B cell (primary cell): Measurements from ENCODE around the gene GRHPR. TPM values are rescaled to one million over a fixed set of nuclear protein-coding genes. Genes with fewer than 3 reads are reported as not detected.

Source experiments
- ATAC-seq: fragments of 200-7000 bp; cut with Tn5 transposase; one replicate; pipeline ENCODE4 v1.10.0; 2021; ENCODE audit warnings: low read depth, mild to moderate bottlenecking, moderate number of reproducible peaks, moderate library complexity
- CTCF ChIA-PET: fragments of 350-600 bp; sonication (Branson Sonifier 250); formaldehyde crosslinking; loops from one replicate; lab custom pipeline; 2021; ENCODE audit warnings: antibody characterized with exemption, inconsistent platforms; lab: Charles Lee
- POLR2A ChIA-PET: fragments of 350-600 bp; sonication (Branson Sonifier 250); formaldehyde crosslinking; loops from one replicate; lab custom pipeline; 2021; ENCODE audit warnings: antibody characterized with exemption; lab: Charles Lee
- DNase-seq: peaks from one replicate; pipeline ENCODE4 v3.0.0; 2013
- H2AFZ ChIP-seq: 2 replicates; pipeline ENCODE4 v1.6.1; 2012; ENCODE audit warnings: mild to moderate bottlenecking, low read depth, low read length; ENCODE audit not compliant: insufficient read depth, poor library complexity, severe bottlenecking
- H3K27ac ChIP-seq, 2 donors: 1 replicate in 1 of 2; 2 replicates in 1 of 2; pipeline ENCODE4 v1.5.1; 2012 to 2013; ENCODE audit warnings: low read length in 2 of 2, mild to moderate bottlenecking in 2 of 2, moderate library complexity in 1 of 2
- H3K27me3 ChIP-seq, 4 experiments: fragments of 200-600 bp in 1 of 4; sonication (generic) in 1 of 4; replicated peaks in 1 of 4; 1 replicate in 2 of 4; 2 replicates in 2 of 4; pipeline versions ENCODE4 v1.6.1 to v1.7.0; 2013 to 2016; ENCODE audit warnings: low read length in 3 of 4, mild to moderate bottlenecking in 2 of 4, mixed read lengths in 1 of 4, moderate library complexity in 1 of 4; ENCODE audit not compliant: insufficient read depth in 4 of 4, control insufficient read depth in 3 of 4; ENCODE audit errors: control extremely low read depth in 1 of 4
- H3K36me3 ChIP-seq, 2 experiments: replicated peaks in 1 of 2; 1 replicate in 1 of 2; 2 replicates in 1 of 2; pipeline versions ENCODE4 v1.6.1 to v1.7.1; 2013; ENCODE audit warnings: low read length in 1 of 2; ENCODE audit not compliant: insufficient read depth in 2 of 2, control insufficient read depth in 1 of 2; ENCODE audit errors: control extremely low read depth in 1 of 2, extremely low read depth in 1 of 2
- H3K4me1 ChIP-seq, 2 donors: fragments of 200-600 bp in 1 of 2; sonication (generic) in 1 of 2; 1 replicate in 1 of 2; 2 replicates in 1 of 2; pipeline versions ENCODE4 v1.5.1 to v1.6.1; 2013 to 2017; ENCODE audit warnings: low read length in 2 of 2; ENCODE audit not compliant: control insufficient read depth in 2 of 2, insufficient read depth in 2 of 2
- H3K4me2 ChIP-seq: replicated peaks from 2 replicates; pipeline ENCODE3; 2012; ENCODE audit warnings: mild to moderate bottlenecking, low read depth, low read length; ENCODE audit not compliant: poor library complexity, severe bottlenecking
- H3K4me3 ChIP-seq, 5 experiments: fragments of 200-600 bp in 1 of 5; sonication (generic) in 1 of 5; 1 replicate in 3 of 5; 2 replicates in 2 of 5; pipeline versions ENCODE4 v1.5.1 to v1.7.0; 2011 to 2016; ENCODE audit warnings: low read length in 4 of 5, mild to moderate bottlenecking in 4 of 5, low read depth in 2 of 5, control low read depth in 1 of 5, moderate library complexity in 1 of 5; ENCODE audit not compliant: insufficient read depth in 1 of 5; ENCODE audit errors: control extremely low read depth in 1 of 5, extremely low read depth in 1 of 5
- H3K79me2 ChIP-seq: fragments of 200-600 bp; sonication (generic); one replicate; pipeline ENCODE4 v1.6.0; 2016; ENCODE audit warnings: low read length; ENCODE audit not compliant: control insufficient read depth, insufficient read depth
- H3K9ac ChIP-seq: fragments of 200-600 bp; sonication (generic); 2 replicates; pipeline ENCODE4 v1.6.1; 2017; ENCODE audit warnings: mild to moderate bottlenecking, low read length, moderate library complexity
- H3K9me3 ChIP-seq, 3 donors: one replicate each; pipeline versions ENCODE4 v1.6.1 to v1.7.1; 2013; ENCODE audit warnings: low read length in 2 of 3; ENCODE audit not compliant: control insufficient read depth in 2 of 3, insufficient read depth in 1 of 3; ENCODE audit errors: control extremely low read depth in 1 of 3
- H4K20me1 ChIP-seq: 2 replicates; pipeline ENCODE4 v1.6.0; 2012; ENCODE audit warnings: mild to moderate bottlenecking, low read length; ENCODE audit not compliant: insufficient read depth, control insufficient read depth, poor library complexity, severe bottlenecking
- H3K27ac Mint-ChIP-seq: one replicate; pipeline ENCODE4 v1.8.0; 2021; ENCODE audit warnings: mixed read lengths
- H3K27me3 Mint-ChIP-seq: one replicate; pipeline ENCODE4 v1.8.0; 2021; ENCODE audit warnings: mixed read lengths
- H3K4me1 Mint-ChIP-seq: one replicate; pipeline ENCODE4 v1.8.0; 2021; ENCODE audit warnings: mixed read lengths
- H3K4me3 Mint-ChIP-seq: one replicate; pipeline ENCODE4 v1.8.0; 2021; ENCODE audit warnings: mixed read lengths
- H3K9me3 Mint-ChIP-seq: one replicate; pipeline ENCODE4 v1.8.0; 2022; ENCODE audit warnings: mixed read lengths; ENCODE audit not compliant: insufficient read depth
- EZH2 ChIP-seq: IDR thresholded peaks from 2 replicates; pipeline ENCODE4 v1.6.1; 2012; ENCODE audit warnings: borderline replicate concordance, low read depth, mild to moderate bottlenecking, moderate library complexity, low read length; ENCODE audit not compliant: insufficient read depth, poor library complexity, severe bottlenecking
- whole genome bisulfite sequencing: methylation state at CpG from one replicate; pipeline ENCODE4 v1.1.5; 2013; ENCODE audit warnings: missing lambda C conversion rate; ENCODE audit not compliant: insufficient coverage; 5-methylcytosine and 5-hydroxymethylcytosine counted together
- intact Hi-C: fragments of 100-400 bp; cut with micrococcal nuclease; formaldehyde crosslinking; loops from one replicate; pipeline ENCODE4 v1.10.0; 2022
- polyA plus RNA-seq: library from polyadenylated mRNA; depleted of rRNA; stranded (reverse); fragments of >200 nt; gene quantifications from 2 replicates; pipeline ENCODE4 v1.2.3, GENCODE V29; 2012
- total RNA-seq, 2 donors: library from RNA; stranded (reverse); fragments of 120-200 nt in 1 of 2; gene quantifications; 1 replicate in 1 of 2; 2 replicates in 1 of 2; pipeline versions ENCODE4 v1.2.3 to v1.2.4, GENCODE V29; 2013 to 2022
- TF ChIP-seq, protein P1 (sequence below): fragments of 200-600 bp; IDR thresholded peaks from one replicate; pipeline ENCODE4 v1.8.0; 2022; ENCODE audit warnings: antibody characterized with exemption, mild to moderate bottlenecking

GRHPR gene
- total and polyA plus RNA-seq, 2 donors (not counting 1 experiment from before 2014, with no cell fraction given): 121 to 138 TPM

DNA sequence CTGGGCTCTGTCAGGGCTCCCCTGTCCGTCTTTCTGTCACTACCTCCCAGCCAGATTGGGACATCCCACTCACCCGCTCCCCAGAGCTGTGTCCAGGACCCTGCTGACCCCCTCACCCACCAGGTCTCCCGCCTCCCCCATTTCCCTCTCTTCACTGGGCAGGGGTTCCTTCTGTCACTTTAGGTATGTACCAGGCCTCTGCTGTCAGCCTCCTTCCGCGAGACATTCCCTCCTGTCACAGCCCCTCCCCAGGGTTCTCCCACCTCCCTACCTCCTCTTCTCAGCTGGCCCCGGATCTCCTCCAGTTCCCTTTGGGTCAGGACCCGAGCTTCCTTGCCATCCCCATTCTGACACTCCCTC is 63.7 kb downstream of the GRHPR start:
- ChIA-PET CTCF (interaction anchor here (0.9 to 1.2 kb wide), 5 partner anchors 9 to 614 kb away, joined by 3 to 7 read pairs (median 4); partner anchors contain the start of gene TOMM5), POLR2A (interaction anchor here (1.0 to 2.0 kb wide), 3 partner anchors 20 to 106 kb away, joined by 5 to 10 read pairs (median 5); partner anchors contain the start of genes FBXO10, TOMM5 and ZBTB5)
- Mint-ChIP-seq H3K27me3 (peaks cover 6% of the 10 kb centered on the region), H3K9me3 (no peaks in the 10 kb centered on the region), H3K27ac (peak overlapping the region; percentile 95), H3K4me3 (peak overlapping the region; percentile 94), H3K4me1 (peaks cover 32% of the 10 kb centered on the region)
- Histone ChIP-seq H3K27ac (peak overlapping the region; percentile 18 to 62), H3K79me2 (peaks cover 31% of the 10 kb centered on the region), H3K4me1 (peaks cover 24 to 26% of the 10 kb centered on the region in 2 donors), H3K4me2 (peak overlapping the region; percentile 98), H2AFZ (peak overlapping the region; percentile 91), H3K9me3 (no peaks in the 10 kb centered on the region), H3K36me3 (peaks cover 0 to 15% of the 10 kb centered on the region in 2 experiments), H4K20me1 (no peaks in the 10 kb centered on the region), H3K27me3 (peaks cover 0 to 4% (median 2%) of the 10 kb centered on the region in 4 experiments), H3K9ac (peak overlapping the region; percentile 83), H3K4me3 (peak overlapping the region; percentile 27 to 93 (median 89))
- ATAC-seq (no peak), DNase-seq (peak; percentile 29)
- TF ChIP-seq, protein P1, sequence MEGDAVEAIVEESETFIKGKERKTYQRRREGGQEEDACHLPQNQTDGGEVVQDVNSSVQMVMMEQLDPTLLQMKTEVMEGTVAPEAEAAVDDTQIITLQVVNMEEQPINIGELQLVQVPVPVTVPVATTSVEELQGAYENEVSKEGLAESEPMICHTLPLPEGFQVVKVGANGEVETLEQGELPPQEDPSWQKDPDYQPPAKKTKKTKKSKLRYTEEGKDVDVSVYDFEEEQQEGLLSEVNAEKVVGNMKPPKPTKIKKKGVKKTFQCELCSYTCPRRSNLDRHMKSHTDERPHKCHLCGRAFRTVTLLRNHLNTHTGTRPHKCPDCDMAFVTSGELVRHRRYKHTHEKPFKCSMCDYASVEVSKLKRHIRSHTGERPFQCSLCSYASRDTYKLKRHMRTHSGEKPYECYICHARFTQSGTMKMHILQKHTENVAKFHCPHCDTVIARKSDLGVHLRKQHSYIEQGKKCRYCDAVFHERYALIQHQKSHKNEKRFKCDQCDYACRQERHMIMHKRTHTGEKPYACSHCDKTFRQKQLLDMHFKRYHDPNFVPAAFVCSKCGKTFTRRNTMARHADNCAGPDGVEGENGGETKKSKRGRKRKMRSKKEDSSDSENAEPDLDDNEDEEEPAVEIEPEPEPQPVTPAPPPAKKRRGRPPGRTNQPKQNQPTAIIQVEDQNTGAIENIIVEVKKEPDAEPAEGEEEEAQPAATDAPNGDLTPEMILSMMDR: no peak
- no peak for TF ChIP-seq EZH2
- WGBS: 0% methylated on average over 7 of the region's 7 CpGs
- intact Hi-C loops: loop anchor here (5.0 to 10.0 kb wide), 3 partner anchors 81 to 416 kb away; partner anchors contain the start of genes EXOSC3 and SLC25A51

Other genes with a start within 250 kb of the GRHPR start
- gene ZBTB5, start 42.8 kb downstream of the GRHPR start, total RNA-seq: 25.1 and 27.6 TPM in 2 replicates
- gene ZBTB5, start 42.8 kb downstream of the GRHPR start, polyA plus RNA-seq: 12.8 and 32.3 TPM in 2 replicates
- 30.3 and 31.0 TPM in 2 replicates for gene POLR1E, start 63.3 kb downstream of the GRHPR start, total RNA-seq
- gene POLR1E, start 63.3 kb downstream of the GRHPR start, polyA plus RNA-seq: 9.2 and 11.6 TPM in 2 replicates
- gene FBXO10, start 153.7 kb downstream of the GRHPR start, total RNA-seq: 67.3 and 68.0 TPM in 2 replicates
- 12.3 and 18.6 TPM in 2 replicates for gene FBXO10, start 153.7 kb downstream of the GRHPR start, polyA plus RNA-seq
- 39.7 and 44.4 TPM in 2 replicates for gene TOMM5, start 169.9 kb downstream of the GRHPR start, total RNA-seq
- gene TOMM5, start 169.9 kb downstream of the GRHPR start, polyA plus RNA-seq: 30.6 and 33.9 TPM in 2 replicates
- gene FRMPD1, start 228.3 kb downstream of the GRHPR start, total RNA-seq: 0.05 TPM in 1 of 2 replicates, not detected in the other
- gene FRMPD1, start 228.3 kb downstream of the GRHPR start, polyA plus RNA-seq: not detected in 2 replicates